ENCODE data around the gene FTO. TPM values are rescaled to one million over a fixed set of nuclear protein-coding genes. Genes with fewer than 3 reads are reported as not detected.
A peak's percentile ranks its signal among the peaks of the same experiment; 100 is the strongest.

FTO gene
- total RNA-seq, 4 donors from 2014 or later: 63.2 to 151 (median 105) TPM

DNA sequence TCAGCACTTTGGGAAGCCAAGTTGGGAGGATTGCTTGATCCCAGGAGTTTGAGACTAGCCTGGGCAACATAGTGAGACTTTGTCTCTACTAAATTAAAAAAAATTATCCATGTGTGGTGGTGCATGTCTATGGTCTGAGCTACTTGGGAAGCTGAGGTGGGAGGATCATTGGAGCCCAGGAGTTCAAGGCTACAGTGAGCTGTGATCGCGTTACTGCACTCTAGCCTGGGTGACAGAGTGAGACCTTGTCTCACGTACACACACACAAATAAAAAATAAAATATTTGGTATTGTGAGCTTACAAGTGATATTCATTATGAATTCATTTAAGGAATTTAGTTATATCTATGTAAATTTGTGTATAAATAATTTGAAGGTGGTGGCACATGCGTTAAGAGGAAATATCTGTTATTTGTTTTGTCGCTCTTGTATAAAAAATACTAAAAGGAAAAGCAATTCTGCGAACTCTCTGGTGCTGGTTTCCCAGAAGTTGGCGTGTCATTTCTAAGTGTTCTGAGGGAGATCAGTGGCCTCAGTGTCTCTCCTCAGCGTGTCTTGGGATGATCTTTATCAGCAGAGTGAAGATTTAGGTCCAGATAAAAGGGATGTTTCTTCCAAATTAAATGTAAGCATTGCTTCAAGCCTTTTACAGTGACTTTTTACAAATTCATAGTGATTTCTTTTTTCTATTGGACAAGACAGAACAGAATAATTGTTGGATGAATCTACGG is 187.6 kb downstream of the FTO start:
- TF ChIP-seq, protein P1, sequence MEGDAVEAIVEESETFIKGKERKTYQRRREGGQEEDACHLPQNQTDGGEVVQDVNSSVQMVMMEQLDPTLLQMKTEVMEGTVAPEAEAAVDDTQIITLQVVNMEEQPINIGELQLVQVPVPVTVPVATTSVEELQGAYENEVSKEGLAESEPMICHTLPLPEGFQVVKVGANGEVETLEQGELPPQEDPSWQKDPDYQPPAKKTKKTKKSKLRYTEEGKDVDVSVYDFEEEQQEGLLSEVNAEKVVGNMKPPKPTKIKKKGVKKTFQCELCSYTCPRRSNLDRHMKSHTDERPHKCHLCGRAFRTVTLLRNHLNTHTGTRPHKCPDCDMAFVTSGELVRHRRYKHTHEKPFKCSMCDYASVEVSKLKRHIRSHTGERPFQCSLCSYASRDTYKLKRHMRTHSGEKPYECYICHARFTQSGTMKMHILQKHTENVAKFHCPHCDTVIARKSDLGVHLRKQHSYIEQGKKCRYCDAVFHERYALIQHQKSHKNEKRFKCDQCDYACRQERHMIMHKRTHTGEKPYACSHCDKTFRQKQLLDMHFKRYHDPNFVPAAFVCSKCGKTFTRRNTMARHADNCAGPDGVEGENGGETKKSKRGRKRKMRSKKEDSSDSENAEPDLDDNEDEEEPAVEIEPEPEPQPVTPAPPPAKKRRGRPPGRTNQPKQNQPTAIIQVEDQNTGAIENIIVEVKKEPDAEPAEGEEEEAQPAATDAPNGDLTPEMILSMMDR (IDR thresholded peaks at IDR 0.05): no peak
- no peak for TF ChIP-seq POLR2A (IDR thresholded peaks at IDR 0.05)
- Histone ChIP-seq H3K27me3 (no peaks in the 10 kb centered on the region), H3K36me3 (no peaks in the 10 kb centered on the region), H3K4me1 (no peaks in the 10 kb centered on the region), H3K27ac (no peak overlapping the region), H3K9me3 (no peaks in the 10 kb centered on the region), H3K4me3 (no peak overlapping the region)
- intact Hi-C loops (cut with DNase I; ENCODE audit: low total_unique reads): no loop called here
- no peak for DNase-seq

DNA sequence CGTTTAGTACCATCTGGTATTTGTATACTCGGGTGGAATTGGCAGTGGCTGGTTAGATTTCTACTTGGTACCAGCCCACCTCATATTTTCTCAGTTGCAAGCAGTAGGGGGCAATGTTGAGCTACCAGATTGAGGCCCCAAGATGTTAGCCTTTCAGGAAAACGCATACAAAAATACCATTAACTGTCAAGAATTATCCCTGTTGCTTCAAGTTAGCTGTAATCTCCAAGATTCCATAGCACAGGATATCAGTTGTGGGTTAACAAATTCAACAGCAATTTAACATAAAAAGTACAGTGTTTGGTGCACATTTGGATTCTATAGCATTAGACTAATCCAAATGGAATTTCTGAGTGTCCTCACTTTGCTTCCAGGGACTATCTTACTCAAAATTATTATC is 188.2 kb downstream of the FTO start:
- H3K27me3 ChIP-seq: no peaks in the 10 kb centered on the region
- peak; percentile 28 to 31 for DNase-seq
- no peaks in the 10 kb centered on the region for H3K9me3 ChIP-seq
- no peaks in the 10 kb centered on the region for H3K36me3 ChIP-seq
- H3K4me1 ChIP-seq: no peaks in the 10 kb centered on the region
- no peak overlapping the region for H3K27ac ChIP-seq
- intact Hi-C loops (cut with DNase I; ENCODE audit: low total_unique reads): no loop called here
- no peak for TF ChIP-seq POLR2A (IDR thresholded peaks at IDR 0.05)
- TF ChIP-seq, protein P1 (IDR thresholded peaks at IDR 0.05): peak; percentile 57 to 62 (median 60)
- H3K4me3 ChIP-seq: no peak overlapping the region

DNA sequence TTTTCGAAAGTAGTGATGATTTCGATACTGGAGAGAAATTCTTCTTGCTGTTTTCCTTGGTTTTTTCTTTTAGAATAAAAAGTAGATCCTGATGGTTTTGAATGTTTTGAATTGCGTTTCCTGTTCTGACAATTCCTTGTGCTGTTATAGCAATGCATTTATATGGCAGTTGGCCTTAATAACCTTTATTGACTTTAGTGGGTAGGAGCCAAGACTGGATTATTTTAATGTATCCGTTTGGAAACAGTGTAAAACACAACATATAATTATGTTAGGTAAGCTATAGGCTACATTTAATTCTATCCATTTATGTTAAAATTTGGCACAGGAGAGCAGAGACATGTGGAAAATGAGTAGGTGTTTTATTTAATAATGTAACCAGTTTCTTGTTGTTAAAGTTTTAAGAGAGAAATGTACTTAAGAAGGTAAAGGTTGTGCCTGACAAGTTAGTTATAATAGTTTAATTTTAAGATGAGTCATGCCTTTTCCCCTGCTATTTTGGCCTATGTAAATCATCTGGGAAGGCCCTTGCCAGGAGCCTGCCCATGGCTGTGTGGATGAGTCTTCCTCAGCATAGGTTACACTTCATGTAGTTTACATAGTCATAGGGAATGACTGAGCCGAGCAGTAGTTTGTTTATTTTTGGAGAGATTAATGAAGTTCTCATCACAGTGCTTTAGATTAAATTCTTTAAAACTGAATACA is 189.9 kb downstream of the FTO start:
- intact Hi-C loops (cut with DNase I; ENCODE audit: low total_unique reads): no loop called here
- Histone ChIP-seq H3K9me3 (no peaks in the 10 kb centered on the region), H3K27me3 (no peaks in the 10 kb centered on the region), H3K4me1 (peaks cover 0 to 4% of the 10 kb centered on the region in 2 donors), H3K36me3 (no peaks in the 10 kb centered on the region), H3K27ac (no peak overlapping the region), H3K4me3 (no peak overlapping the region)
- TF ChIP-seq POLR2A (IDR thresholded peaks at IDR 0.05): no peak
- TF ChIP-seq, protein P1 (IDR thresholded peaks at IDR 0.05): no peak
- DNase-seq: peak; percentile 19 to 20

DNA sequence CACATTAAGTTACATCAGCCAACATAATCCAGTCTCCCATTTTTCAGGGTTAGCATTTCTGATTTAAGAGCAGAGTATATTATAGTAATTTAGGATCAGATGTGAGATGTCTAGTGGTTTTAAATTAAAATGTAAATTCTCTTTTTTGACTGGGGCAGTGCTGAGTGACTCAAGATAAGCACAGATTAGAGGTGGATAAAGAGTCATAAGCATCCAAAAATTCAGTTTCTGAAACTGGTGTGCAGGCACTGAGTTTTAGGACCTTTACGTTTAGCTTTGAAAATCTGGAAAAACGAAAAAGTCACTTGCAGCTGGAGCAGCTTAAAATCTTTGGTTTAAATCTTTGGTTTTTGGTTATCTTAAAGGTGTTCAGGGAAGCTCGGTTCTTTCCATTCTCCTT is 190.7 kb downstream of the FTO start:
- H3K4me1 ChIP-seq: peaks cover 0 to 4% of the 10 kb centered on the region in 2 donors
- H3K27ac ChIP-seq: no peak overlapping the region
- intact Hi-C loops (cut with DNase I; ENCODE audit: low total_unique reads): no loop called here

More for the DNA sequence above, 190.7 kb downstream of the FTO start:
- no peak overlapping the region for H3K4me3 ChIP-seq
- H3K27me3 ChIP-seq: no peaks in the 10 kb centered on the region
- H3K9me3 ChIP-seq: no peaks in the 10 kb centered on the region
- DNase-seq: no peak
- no peak for TF ChIP-seq POLR2A (IDR thresholded peaks at IDR 0.05)
- TF ChIP-seq, protein P1 (IDR thresholded peaks at IDR 0.05): no peak
- no peaks in the 10 kb centered on the region for H3K36me3 ChIP-seq

Data from uterus (tissue), 4 donors.